ENCODE data around the gene ANO2.

GRCh38 chr12:5969974-5970690, 25.1 kb upstream of the ANO2 start:
- TF ChIP-seq CTCF (IDR thresholded peaks at IDR 0.05 in 4 of 5, conservative IDR thresholded peaks at IDR 0.05 in 1 of 5) = no peak
- TF ChIP-seq POLR2A (IDR thresholded peaks at IDR 0.05) = no peak
